ACC112 (cell line): ENCODE results near the gene PTPRR.

ENCODE experiments used
- H2AFZ ChIP-seq: fragments of 200-600 bp; sonication (generic); one replicate; pipeline ENCODE4 v1.6.0; 2017; ENCODE audit warnings: antibody characterized with exemption, low read length; ENCODE audit not compliant: unreplicated experiment
- H3K27ac ChIP-seq: fragments of 200-600 bp; sonication (generic); 2 replicates; pipeline ENCODE4 v1.5.1; 2014; ENCODE audit warnings: low read depth, mild to moderate bottlenecking, antibody characterized with exemption, low read length, moderate library complexity
- H3K27me3 ChIP-seq: fragments of 200-600 bp; sonication (generic); 2 replicates; pipeline ENCODE4 v1.6.1; 2014; ENCODE audit warnings: mild to moderate bottlenecking, antibody characterized with exemption, low read length, moderate library complexity, mixed read lengths; ENCODE audit not compliant: insufficient read depth
- H3K36me3 ChIP-seq: fragments of 200-600 bp; sonication (generic); 2 replicates; pipeline ENCODE4 v1.6.1; 2016; ENCODE audit warnings: mild to moderate bottlenecking, antibody characterized with exemption, low read length, moderate library complexity, mixed read lengths; ENCODE audit not compliant: insufficient read depth
- H3K4me1 ChIP-seq: fragments of 200-600 bp; sonication (generic); one replicate; pipeline ENCODE4 v1.6.1; 2016; ENCODE audit warnings: low read length, mixed read lengths; ENCODE audit not compliant: insufficient read depth, unreplicated experiment, control insufficient read depth
- H3K4me3 ChIP-seq: fragments of 200-600 bp; sonication (generic); 2 replicates; pipeline ENCODE4 v1.5.1; 2014; ENCODE audit warnings: mild to moderate bottlenecking, low read depth, low read length
- H3K79me2 ChIP-seq: fragments of 200-600 bp; sonication (generic); one replicate; pipeline ENCODE4 v1.6.0; 2016; ENCODE audit warnings: low read length; ENCODE audit not compliant: control insufficient read depth, unreplicated experiment, insufficient read depth

The PTPRR gene

GRCh38 chr12:70605976-70606375 lies 314.6 kb downstream of the PTPRR start:
- H3K36me3 ChIP-seq, result no peaks in the 10 kb centered on the region
- no peak overlapping the region for H3K27ac ChIP-seq
- no peak overlapping the region for H3K4me3 ChIP-seq
- H3K79me2 ChIP-seq, result no peaks in the 10 kb centered on the region
- no peaks in the 10 kb centered on the region for H3K27me3 ChIP-seq
- H2AFZ ChIP-seq, result no peak overlapping the region
- H3K4me1 ChIP-seq, result peaks cover 43% of the 10 kb centered on the region

DNA sequence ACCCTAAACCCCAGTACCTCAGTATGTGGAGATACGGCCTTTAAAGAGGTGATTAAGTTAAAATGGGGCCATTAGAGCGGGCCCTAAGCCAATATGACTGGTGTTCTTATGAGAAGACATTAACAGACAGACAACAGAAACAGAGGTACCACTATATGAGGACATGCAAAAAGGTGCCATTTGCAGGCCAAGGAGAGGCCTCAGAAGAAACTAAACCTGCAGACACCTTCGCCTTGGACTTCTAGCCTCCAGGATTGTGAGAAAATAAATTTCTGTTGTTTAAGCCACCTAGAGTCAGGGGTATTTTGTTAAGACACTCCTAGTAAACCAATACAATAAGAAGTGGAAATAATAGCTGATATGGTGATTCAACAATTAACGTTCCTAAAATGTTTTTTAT lies 315.9 kb downstream of the PTPRR start:
- H3K27me3 ChIP-seq, result no peaks in the 10 kb centered on the region
- H3K79me2 ChIP-seq, result no peaks in the 10 kb centered on the region
- H3K4me3 ChIP-seq, result no peak overlapping the region
- peaks cover 43% of the 10 kb centered on the region for H3K4me1 ChIP-seq
- H3K36me3 ChIP-seq, result no peaks in the 10 kb centered on the region
- no peak overlapping the region for H2AFZ ChIP-seq
- no peak overlapping the region for H3K27ac ChIP-seq

DNA sequence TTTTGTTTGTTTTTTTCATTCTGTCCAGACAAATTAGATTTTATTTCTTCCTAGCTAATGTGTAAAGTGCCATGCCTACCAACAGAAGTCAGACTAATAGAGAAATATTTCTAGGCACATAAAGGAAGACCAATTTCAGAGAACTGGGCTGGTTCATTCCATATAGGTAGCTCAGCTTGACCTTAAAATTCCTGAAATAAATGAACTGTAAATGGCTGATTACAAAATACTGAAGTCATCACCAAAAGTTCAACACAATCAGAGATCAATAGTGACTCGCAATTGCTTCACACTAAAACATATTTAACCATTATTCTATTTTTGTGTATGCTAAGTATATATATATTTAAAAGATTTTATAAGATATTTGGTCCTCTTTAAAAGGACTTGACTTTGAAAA lies 317.5 kb downstream of the PTPRR start:
- H3K4me3 ChIP-seq, result no peak overlapping the region
- H2AFZ ChIP-seq, result peak overlapping the region; percentile 69
- H3K27me3 ChIP-seq, result no peaks in the 10 kb centered on the region
- no peaks in the 10 kb centered on the region for H3K79me2 ChIP-seq
- peaks cover 35% of the 10 kb centered on the region for H3K4me1 ChIP-seq
- no peak overlapping the region for H3K27ac ChIP-seq
- H3K36me3 ChIP-seq, result no peaks in the 10 kb centered on the region

DNA sequence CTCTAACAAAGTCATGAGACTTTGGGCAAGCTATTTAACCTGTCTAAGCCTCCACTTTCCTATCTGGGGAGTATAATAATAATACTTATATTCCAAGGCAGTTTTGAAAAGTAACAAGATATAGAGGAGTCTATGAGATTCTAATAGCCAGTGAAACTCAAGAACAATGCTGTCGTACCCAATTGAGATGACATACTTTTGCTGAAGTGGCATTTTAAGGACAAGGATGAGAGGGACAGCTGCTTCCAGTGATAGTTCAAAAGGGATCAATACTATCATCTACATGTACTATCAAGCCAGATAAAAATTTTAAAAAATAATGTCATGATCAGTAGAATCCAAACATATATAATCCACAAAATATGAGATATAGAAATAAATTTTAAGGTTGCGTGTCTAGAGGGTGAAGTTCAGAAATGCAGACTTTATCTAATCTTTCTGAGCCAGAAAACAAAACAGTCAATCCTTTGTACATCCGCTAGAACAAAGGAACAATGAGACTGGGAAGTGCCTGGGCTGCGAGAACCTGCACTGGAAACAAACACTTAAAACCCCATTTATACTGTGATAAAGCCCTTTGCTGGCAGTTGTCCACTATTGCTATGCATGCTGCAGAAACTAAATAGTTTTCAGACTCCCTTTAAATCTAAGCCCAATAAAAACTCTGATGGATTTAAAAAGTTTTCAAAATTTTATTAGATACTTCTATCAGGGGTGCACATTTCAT lies 321.9 kb downstream of the PTPRR start:
- no peak overlapping the region for H2AFZ ChIP-seq
- H3K27ac ChIP-seq, result no peak overlapping the region
- H3K79me2 ChIP-seq, result no peaks in the 10 kb centered on the region
- no peaks in the 10 kb centered on the region for H3K27me3 ChIP-seq
- no peaks in the 10 kb centered on the region for H3K36me3 ChIP-seq
- H3K4me1 ChIP-seq, result peaks cover 16% of the 10 kb centered on the region
- no peak overlapping the region for H3K4me3 ChIP-seq

DNA sequence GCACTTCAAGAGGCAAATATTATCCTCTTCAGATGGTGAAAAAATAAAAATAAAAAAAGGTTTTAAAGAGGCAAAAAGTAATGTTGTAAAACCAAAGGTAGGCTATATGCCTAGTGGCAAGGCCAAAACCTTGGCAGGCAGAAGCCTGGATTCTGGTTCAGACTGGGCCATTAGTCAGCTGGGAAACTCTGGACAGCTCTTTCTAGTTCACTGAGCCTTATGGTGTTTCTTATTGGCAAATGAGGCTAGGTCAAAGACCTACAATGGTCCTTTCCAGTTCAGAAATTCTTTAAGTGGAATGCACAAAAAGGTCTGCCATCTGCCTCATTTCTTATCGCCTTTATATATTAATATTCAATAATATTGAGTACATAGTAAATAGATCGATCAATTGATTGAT lies 327.9 kb downstream of the PTPRR start:
- no peaks in the 10 kb centered on the region for H3K27me3 ChIP-seq
- no peak overlapping the region for H2AFZ ChIP-seq
- H3K4me3 ChIP-seq, result no peak overlapping the region
- H3K36me3 ChIP-seq, result no peaks in the 10 kb centered on the region
- no peaks in the 10 kb centered on the region for H3K4me1 ChIP-seq
- H3K27ac ChIP-seq, result no peak overlapping the region
- no peaks in the 10 kb centered on the region for H3K79me2 ChIP-seq

DNA sequence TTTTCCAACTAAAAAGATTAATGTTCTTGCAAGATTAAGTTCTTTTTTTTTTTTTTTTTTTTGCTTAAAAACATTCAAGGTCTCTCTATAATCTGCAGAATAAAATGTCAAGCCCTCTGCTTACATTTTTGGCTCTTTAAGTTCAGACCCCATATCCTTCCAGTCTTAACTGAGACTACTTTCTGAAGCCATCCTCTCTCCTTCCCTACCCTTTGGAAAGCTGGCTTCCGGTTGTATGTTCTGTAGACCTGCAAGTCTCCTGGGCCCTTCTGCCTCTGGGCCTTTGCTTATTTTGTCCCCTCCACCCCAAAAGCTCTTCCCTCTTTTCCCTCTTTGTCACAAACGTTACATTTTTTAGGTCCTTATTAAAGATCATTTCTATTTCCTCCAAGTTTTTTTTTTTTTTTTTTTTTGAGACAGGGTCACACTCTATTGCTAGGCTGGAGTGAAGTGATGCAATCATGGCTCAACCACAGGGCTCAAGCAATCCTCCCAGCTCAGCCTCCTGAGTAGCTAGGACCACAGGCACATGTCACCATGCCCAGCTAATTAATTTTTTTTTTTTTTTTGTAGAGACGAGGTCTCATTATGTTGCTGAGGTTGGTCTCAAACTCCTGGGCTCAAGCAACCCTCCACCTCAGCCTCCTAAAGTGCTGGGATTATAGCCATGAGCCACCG lies 329.9 kb downstream of the PTPRR start:
- Histone ChIP-seq H3K27ac (no peak overlapping the region), H3K4me1 (no peaks in the 10 kb centered on the region), H3K4me3 (no peak overlapping the region), H3K36me3 (no peaks in the 10 kb centered on the region), H3K27me3 (no peaks in the 10 kb centered on the region), H2AFZ (no peak overlapping the region), H3K79me2 (no peaks in the 10 kb centered on the region)

GRCh38 chr12:70590051-70590450 lies 330.5 kb downstream of the PTPRR start:
- H3K4me3 ChIP-seq, result no peak overlapping the region
- H3K79me2 ChIP-seq, result no peaks in the 10 kb centered on the region
- no peaks in the 10 kb centered on the region for H3K27me3 ChIP-seq
- H3K4me1 ChIP-seq, result no peaks in the 10 kb centered on the region
- no peaks in the 10 kb centered on the region for H3K36me3 ChIP-seq
- no peak overlapping the region for H3K27ac ChIP-seq
- H2AFZ ChIP-seq, result peak overlapping the region; percentile 62
